Cerebellar nuclear complex (tissue), 1 donor: ENCODE data around the gene PRR3.
A peak's percentile ranks its signal among the peaks of the same experiment; 100 is the strongest.

Experiments used
- DNase-seq, 2 experiments: peaks; one replicate each; lab custom pipeline; 2025; lab: John Stamatoyannopoulos, UW

PRR3 gene

DNA sequence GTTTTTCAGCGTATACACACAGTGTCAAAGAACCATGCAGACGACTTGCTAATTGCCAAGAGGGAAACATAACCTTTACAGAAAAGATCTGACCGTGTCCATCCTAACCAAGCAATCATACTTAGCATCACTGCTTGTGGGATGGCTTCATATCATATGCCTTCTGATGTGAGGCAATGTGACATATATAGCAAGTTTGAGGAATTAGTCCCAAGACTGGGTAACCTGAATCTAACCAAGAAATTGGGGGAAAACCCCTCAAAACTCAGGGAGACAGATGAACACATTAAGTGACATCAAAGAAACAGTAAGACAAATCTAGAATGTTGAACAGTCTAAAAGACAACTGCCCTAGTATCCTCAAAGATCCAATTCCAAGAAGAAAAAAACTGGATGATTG is 19.2 kb upstream of the PRR3 start:
- no peak for DNase-seq

DNA sequence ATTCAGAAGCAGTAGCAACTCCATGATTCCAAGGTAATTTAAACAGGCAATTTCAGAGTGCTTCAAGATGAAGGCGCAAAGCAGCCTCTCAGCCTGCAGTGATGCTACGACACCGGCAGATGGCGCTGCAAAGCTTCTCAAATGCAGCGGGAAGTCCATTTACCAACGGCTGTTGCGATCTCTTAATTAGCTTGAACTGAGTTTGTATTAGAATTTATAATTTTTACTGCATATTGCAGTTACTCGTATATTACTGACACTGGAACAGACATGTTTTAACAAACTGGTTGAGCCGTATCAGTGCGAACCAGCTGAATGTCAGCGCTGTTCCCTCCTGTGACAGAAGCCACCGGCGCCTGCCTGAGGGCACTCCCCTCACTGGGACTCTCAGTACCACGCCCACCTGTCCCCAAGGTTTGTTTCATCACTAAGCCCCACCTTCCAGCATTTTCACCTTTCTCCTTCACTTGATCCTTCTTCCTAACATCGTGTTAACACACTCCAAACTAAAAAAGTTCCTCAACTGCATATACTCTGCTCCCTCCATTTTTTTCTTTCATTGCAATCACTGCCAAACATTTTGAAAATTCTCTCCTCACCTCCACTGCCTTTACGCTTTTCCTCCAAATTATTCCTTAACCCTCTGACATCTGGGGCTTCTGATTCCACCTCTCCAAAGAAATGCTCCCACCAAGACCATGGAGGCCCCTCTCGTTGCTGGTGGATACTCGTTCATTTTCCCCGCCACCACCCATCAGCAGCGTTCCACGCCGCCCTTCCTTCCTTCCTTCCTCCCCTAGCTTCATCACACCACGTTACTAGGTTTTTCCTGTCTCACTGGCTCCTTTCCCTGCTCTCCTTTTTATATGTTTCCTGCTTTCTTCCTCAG is 15.3 kb upstream of the PRR3 start:
- DNase-seq, result peak in 1 of 2 experiments; percentile 43

DNA sequence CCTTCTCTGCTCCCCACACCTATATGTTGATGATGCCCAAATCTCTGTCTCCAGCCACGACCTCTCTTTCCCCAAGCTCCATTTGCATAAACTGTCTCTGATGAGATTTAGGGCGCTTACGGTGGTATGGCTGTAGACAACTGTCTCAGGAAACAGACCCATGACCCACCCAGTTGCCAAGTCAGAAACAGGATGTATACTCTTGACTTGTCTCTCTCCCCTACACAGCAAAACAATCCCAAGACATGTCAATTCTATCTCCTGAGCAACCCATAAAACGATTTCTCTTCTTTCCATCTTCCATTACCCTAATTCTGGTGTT is 14.7 kb upstream of the PRR3 start:
- DNase-seq, result no peak

DNA sequence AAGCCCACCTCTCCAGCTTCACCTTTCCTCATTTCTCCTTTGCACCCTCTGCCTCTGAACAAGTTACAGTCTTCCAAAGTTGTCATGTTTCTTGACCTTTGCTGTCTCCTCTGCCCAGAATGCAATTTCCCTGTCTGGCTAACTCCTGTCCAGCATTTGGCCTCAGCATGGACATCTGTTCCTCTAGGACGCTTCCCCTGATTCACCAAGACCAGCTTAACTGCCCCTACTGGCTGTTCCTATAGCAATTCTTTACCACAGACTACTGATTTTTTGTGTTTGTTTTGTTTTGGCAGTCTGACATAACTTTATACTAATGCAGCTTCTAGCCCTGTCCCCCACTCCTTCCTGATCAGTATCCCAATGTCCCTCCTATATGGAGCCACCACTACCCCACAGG is 14.2 kb upstream of the PRR3 start:
- DNase-seq, result no peak

DNA sequence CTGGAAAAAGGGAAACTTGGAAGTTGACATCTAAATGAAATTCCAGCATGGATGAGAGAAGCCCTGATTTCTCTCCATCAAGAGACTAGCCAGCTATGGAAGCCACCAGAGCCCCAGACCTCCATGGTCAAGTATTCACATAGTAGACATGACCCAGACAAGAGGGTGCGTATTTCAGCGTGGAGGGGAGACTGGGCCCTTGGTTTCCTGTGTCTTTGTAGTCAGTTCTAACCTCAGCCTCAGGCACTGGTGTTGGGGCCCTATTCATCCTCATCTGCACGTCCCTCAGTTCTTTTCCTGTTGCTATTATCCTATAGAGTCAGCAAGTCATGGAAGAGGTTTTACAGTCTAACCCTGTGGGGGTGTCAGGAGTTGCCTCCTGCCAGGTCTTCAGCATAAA is 13.3 kb upstream of the PRR3 start:
- no peak for DNase-seq

DNA sequence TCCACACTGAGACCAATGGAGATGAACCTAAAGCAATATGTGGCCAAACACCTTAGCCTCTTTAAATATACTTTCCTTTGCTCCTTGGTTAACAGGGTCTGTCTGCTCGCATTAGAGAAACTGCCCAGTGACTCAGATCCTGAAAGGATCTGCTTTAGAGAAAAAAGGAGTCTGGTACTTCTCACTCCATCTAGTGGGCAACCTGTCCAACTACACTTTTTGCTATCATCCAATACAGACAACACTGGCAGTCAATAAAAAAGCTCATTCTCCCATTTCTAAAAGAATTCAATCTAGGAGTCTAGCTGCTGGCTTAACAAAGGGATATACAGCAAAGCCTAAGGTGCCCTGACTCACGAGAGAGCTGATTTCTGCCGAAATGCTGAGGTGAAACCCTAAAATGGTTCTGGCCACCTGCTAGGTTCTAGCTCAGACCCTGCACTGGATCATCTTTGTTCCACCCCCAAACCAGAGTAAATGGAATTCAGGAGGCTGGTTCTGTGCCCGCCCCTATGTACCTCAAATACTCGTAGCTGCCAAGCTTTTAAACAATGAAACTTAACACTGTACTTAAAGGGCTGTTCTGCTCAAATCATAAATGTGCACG is 12.3 kb upstream of the PRR3 start:
- DNase-seq, result no peak

DNA sequence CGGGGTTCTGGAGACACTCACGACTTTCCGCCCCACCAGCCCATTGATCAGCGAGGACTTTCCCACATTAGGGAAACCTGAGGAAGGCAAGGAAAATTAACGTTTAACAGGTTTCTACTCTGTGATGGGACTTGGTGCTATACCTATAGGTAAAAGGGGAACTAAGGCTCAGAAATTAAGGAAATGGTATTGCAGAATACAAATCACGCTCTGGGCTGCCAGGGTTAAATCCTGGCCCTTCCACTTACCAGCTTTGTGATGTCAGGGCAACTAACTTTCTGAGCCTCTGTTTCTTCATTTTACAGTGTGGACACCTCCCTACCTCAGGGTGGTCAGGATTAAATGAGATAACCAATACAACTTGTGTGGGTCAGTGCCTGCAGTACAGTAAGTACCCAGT is 9.6 kb upstream of the PRR3 start:
- no peak for DNase-seq

DNA sequence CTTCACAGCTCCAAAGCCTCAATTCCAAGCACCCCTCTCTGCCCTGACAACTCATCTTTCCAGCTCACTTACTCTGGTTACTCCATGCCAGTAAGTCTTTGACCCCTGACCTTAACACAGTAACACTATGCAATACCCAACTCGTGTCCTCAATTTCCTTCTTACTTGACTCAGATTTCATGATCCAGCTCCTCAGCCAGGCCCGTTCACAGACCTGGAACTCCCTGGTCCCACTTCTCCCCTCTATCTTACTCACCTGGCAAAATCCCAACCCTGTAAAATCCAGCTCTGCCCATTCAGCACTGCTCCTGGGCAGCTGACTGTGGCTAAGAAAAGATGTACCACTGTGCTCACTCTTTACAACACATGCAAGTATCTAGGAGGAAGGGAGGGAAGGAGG is 8.7 kb upstream of the PRR3 start:
- DNase-seq, result no peak

DNA sequence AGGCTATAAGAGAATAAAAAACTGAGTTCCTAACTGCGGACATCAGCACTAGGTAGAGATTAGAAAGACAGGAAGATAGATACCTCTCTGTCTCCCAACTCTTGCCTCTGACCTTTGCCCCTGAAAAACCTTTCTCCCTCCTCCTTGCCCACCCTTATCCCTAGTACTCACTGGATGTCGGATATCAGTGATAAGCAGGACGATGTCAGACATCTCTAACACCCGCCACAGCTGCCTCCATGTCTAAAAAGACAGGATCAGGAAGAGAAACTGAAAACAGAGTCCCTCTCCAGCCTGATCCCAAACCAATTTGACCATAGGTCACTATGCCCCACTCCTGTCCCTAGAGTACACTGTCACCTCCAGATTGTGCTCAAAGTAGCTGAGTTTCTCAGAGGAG is 2.7 kb upstream of the PRR3 start:
- no peak for DNase-seq

DNA sequence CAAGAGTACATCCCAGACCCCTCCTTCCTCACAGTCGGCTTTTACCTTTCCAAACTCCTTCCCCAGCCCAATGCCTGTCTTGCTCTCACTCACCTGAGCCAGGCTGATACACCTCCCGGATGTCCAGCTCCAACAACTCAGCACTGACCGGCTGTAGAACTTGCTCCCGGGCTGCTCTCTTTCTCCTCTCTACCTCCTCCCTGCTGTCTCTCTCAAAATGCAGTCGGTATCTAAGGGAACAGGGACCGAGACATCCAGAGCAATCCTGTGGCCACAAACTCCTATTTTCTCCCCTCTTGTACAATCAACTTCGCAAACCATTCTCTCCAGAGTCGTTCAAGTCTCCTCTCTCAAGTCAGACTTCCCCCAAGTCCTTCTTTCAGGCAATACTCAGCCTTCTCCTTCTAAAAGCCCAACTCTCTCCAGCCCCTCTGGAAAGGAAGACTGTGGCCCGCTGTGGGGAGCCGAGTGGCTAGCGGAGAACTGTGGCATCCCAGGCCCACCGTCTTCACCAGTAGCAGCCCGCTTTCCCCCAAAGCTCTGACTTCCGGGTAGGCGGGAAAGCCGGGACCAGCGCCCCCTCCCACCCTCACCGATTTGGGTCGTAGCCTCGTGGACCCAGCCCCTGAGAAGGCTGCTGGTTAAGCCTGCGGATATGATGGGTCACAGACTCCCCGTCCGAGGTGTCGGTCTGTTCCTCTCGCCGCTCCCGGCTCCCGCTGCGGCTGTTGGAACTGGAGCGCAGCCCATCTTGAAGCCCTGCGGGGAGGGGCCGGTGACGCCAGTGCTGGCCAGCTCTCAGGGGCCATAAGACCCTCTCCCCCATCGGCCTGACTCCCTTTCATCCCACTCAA is 1.9 kb upstream of the PRR3 start:
- no peak for DNase-seq

DNA sequence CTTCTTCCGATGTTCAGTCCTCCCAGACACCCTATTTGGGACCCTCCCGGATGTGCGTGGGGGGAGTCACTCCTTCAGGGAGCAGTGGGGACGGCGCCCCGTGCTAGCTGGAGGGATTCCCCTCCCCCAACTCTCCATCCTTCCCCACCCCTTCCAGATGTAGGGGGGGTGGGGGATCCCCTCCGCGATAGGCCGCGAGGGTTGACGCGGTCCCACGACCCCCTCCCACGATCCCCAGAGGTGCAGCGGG is 1.4 kb upstream of the PRR3 start:
- no peak for DNase-seq

DNA sequence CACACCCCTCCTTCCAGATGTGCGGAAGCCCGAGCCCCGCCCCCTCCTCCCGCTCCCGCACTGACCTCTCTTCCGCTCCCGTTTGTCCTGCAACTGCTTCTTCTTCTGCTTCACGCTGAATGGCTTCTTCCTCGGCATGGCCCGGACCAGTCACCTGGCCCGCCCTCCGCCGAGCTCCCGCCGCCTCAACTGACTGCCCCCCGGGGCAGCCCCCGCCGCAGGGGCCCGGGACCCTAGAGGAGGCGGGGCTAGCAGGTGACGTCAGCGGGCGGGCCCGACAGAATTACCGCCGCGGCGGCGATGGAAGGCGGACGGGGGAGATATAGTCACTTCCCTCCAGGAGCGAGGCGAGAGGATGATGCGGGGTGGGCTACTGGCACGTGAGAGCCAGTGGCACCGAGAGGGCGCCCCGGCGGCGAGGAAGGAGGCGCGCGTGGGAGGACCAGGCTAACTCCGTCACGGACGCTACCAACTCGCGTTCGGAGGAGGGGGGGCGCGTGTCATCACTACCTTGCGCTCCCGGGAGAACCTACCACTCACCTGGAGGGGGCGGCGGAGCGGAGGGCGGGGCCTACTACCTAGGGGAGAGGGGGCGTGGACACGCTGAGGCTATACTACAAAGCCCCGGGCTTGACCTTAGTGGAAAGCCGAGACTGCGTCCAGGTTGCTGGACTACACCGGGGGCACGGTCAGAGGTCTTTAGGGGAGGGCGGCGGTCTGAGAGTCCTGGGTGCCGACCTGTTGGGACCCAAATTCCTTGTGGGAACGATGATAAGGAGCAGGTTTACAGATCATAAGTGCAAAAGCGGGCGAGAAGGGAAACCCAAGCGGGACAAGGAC is 809 bp upstream of the PRR3 start, which contains the start of gene GNL1:
GNL1 (minus strand) TSS at position 424 of the 840 bp plus-strand sequence; CDS start at position 138, 286 bp downstream.
- DNase-seq, result peak; percentile 69 to 85

DNA sequence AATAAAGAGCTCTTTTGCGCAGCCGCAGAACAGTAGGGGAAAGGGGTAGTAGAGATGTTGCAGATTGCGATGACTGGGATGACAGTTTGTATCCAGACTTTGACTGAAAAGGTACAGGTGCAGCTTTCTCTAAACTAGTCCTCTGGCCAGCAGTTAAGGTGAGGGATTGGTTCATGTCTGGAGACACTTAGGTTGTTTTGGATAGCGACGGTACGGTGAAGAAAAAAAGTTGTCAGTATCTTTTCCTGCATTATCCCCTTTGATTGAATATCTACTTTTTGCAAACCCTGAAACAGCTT is 537 bp downstream of the PRR3 start:
- DNase-seq, result no peak

DNA sequence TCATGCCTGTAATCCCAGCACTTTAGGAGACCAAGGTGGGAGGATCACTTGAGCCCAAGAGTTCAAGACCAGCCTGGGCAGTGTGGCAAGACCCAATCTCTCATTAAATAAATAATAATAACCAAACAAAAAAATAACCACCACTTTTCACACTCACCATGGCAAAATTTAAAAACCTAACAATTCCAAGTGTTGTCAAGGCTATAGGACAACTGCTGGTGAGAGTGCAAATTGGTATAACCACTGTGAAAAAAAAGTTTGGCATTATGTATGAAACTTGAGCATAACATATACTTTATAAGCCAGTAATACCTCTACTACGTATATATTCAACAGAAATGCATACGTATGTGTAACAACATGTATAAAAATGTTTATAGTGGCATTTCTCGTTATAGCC is 3.8 kb downstream of the PRR3 start:
- DNase-seq, result no peak

DNA sequence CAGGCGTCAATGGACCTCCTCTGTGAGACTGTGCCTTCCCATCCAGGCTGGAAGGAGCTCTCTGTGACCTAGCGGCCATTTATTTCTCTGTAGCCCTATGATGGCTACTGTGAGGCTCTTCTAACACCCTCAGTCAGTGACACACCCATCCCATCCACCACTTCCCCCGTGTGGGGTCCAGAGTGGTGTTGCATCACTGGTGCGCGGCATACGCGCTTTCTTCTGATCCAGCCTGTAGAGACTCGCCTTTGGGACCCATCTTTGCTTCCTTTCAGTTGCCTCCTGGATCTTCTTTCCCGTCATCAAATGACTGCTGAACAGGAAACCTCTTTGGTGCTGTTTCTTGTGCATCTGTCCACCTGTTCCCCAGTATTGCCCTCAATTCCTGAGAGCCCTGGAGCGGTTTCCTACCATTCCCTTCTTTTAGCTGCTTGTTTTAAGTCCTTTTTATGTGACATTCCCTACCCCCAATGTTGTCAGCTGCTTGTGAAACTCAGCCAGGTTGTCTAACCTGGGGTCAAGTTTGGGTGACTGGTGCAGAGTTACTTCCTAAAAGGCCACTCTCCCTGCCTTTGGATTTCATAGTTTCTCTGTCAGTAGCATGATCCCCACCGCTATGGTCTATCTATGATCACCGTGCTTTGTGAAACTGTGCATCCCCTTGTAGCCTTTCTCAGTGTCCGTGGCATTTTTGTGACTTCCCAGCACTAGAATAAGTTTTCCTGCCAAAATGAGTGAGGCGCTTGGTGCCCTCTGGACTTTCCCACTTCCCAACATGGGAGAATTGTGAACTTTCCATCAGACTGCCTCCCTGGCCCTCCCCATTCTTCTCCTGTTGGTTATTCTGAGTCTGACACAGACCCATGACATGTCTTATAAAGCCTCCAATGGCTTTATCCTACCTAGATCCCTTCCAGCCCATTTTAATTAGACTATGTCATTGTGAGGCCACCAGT is 5.7 kb downstream of the PRR3 start:
- no peak for DNase-seq

DNA sequence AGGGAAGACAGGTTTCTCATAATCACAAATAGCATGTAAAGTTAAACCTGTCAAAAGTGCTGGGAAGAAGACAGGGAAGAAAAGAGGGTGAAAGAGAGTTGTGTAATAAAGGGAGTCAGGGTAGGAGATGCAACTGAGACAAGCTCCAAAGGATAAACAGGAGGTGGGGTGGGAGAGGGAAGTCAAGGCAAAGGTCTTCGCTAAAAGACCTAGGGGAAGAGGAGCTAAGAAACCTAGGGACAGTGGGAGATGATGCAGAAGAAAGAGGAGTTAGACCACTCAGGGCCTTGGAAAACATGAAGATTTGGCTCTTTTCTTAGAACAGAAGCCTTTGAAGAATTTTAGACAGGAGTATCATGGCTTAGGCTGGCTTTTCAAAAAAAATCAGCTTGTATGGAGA is 7.0 kb downstream of the PRR3 start:
- no peak for DNase-seq

DNA sequence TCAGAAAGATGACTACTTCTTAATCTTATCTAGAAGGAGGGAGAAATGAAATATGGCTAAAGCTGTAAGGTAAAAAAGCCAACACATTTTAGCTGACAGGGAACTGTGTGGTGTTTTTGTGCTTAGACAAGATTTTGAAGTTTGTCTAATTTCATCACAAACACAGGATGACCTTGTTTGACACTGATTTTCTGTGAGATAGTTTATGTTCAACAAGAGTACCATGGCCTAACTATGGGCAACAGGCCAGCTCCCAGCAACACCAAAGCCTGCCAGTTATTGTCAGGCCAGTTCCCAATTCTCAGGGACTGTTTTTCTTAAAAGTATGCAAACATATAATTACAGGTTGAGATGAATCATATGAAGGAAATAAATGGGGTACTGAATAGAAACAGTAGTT is 8.7 kb downstream of the PRR3 start:
- no peak for DNase-seq

DNA sequence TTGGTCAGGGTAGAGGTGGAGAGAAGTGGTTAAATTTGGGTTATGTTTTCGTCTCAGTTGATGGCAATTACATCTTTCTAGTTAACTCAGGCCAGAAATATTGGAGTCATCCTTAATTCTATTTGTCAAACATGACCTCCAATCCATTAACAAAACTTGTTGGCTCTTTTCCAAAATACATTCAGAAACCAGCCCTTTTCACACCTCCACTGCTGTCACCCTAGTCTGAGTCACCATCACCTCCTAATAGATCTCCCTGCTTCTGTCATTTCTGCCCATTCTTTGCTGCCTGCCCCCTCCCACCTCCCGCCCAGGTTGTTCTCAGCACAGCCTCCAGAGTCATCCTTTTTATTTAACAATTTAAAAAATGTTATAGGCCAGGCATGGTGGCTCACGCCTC is 11.2 kb downstream of the PRR3 start:
- DNase-seq, result no peak

DNA sequence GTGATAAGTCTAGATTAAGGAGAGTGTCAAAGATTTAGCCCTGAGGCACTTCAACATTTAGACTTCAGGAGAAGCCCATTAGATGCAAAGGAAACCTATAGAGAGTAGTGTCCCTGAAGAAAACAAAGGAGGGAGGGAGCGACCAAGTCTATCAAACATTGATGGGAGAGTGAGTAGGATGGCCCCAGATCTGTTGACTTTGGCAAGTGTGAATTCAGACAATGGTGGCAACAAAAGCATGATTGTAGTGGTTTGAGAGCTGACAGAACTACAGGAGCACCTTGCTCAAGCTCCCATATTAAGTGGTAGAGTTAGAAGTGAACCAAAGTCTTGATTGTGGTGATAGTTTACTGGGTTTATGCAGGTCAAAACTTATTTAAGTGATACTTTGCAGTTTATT is 13.2 kb downstream of the PRR3 start:
- DNase-seq, result no peak

DNA sequence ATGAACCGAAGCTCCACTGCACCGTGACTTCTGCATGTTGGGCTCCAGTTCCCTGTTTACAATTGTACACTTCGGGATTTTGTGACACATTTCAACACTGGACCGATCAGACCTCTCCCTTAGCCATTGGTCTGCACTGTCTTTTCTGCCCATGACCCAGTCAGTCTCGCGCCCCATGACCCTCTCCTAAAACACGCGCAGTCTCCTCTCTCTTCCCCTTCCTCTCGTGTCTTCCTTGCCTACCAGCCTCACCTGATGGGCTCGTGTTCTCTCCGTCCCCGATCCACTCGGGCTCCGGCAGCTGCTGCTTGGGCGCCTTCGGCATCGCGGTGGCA is 13.6 kb downstream of the PRR3 start:
- DNase-seq, result no peak

DNA sequence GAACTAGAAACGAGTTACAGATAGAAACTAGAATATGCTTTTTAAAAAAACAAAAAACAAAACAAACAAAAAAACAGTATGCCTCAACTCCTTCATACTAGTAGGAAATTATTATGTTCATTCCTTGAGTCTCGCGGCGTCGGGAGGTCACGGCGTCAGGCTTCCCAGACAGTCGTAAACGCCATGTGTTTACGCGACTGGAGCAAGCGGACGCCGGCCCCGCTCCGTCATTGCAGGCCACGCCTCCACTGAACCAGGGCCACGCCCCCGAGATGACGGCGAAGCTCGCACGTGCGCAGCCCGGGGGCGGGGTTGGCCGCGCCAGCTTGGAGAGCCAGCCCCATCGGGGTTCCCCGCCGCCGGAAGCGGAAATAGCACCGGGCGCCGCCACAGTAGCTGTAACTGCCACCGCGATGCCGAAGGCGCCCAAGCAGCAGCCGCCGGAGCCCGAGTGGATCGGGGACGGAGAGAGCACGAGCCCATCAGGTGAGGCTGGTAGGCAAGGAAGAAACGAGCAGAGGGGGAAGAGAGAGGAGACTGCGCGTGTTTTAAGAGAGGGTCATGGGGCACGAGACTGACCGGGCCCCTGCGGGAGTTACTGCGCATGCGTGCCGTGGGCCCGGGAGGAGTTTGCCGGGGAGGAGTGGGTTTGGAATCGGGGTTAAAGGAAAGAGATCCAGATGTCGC is 14.1 kb downstream of the PRR3 start, which contains the start of gene ABCF1:
ABCF1 (plus strand) TSS at position 368 of the 687 bp plus-strand sequence; CDS start at position 414, 46 bp downstream.
- peak; percentile 82 to 96 for DNase-seq
